Measurements from ENCODE around the gene LYRM9.
A peak's percentile ranks its signal among the peaks of the same experiment; 100 is the strongest.
"Not testable (repeated sequence)": the region's sequence is repeated elsewhere in the genome, so short reads cannot be mapped to it uniquely, and the experiment has no call there.

Gene LYRM9

DNA sequence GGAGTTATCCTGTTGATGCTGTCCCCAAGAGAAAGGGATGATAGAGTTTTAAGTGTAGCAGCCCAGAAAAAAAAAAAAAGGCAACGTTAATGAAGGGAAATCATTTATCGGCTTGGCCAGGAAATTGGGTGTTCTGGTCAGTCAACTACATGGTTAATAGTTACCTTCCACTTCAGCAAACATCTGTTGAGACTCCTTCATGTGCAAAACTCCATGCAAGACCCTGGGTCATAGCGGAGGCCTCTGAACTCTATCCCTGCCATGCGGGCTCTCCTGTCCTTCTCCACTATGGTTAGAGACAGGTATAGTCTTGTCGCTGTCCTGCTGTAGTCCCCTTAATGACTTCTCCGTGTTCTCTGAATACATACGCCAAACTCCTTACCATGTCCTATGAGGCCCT lies 3.5 kb upstream of the LYRM9 start:
- FAIRE-seq (no peak), DNase-seq (ENCODE audit: insufficient read length, low spot score) (no peak)
- TF ChIP-seq POLR2A (IDR thresholded peaks at IDR 0.05; ENCODE audit: low read depth, low read length): no peak

DNA sequence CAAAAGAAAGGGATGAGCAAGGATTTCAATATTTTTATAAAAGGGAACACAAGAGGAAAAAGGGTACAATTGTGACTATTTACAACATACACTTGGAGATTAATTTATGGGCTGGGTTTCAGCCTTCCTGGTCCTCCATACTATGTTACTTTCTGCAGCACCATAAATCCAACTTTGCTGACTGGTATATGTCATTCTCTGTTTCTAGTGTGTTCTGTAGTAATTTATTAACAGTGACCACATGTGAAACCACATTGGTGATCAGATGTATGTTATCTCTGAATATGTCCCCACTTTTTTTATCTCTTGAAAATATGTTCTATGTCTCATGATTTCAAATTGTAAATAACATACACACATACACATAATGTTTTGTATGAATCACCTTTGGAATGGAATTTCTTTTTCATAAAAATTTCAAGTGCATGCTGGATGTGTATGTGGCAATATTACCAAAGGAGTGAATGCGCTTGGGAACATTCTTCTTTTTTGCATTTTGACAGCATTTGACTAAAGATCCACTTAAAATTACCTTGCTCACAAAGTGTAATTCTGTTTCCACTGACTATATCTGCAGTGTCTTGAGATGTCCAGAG lies 2.9 kb upstream of the LYRM9 start:
- FAIRE-seq: no peak

DNA sequence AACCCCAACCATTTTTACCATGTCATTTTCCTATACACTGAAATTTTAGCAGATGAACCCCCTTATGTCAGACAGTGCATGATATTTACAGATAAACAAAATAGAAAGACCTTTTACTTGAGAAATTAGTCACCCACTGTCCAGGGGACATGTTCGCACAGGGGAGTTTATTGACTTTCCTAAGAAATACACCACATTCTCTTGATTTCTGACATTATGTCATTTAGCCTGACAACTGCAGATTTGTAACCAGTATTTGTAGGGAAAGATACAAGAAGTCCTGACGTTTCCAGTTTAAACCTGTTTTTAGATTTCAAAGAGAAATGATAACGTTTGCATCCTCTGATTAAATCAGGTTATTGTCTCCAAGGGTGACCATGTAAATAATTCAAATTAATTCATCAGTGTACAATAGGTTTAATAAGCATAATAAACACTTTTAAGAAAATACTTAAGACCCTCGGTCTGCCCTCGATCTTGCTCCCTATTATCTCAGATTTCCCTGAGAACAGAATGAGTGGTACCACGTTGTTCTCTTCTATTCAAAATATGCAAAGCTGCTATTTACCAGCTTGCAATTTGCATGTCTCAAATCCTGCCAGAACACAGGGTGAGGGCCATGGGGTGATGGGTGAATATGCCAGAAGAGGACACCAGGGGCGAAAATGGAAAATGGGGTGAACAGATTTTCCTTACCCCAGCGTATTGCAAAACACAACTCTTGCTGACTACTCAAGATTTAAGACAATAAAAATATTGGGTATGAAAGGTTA lies 2.1 kb upstream of the LYRM9 start:
- TF ChIP-seq POLR2A (IDR thresholded peaks at IDR 0.05; ENCODE audit: low read depth, low read length): no peak
- no peak for DNase-seq (ENCODE audit: insufficient read length, low spot score)
- no peak for FAIRE-seq

More for the DNA sequence above, 2.9 kb upstream of the LYRM9 start:
- DNase-seq (ENCODE audit: insufficient read length, low spot score): no peak
- no peak for TF ChIP-seq POLR2A (IDR thresholded peaks at IDR 0.05; ENCODE audit: low read depth, low read length)

DNA sequence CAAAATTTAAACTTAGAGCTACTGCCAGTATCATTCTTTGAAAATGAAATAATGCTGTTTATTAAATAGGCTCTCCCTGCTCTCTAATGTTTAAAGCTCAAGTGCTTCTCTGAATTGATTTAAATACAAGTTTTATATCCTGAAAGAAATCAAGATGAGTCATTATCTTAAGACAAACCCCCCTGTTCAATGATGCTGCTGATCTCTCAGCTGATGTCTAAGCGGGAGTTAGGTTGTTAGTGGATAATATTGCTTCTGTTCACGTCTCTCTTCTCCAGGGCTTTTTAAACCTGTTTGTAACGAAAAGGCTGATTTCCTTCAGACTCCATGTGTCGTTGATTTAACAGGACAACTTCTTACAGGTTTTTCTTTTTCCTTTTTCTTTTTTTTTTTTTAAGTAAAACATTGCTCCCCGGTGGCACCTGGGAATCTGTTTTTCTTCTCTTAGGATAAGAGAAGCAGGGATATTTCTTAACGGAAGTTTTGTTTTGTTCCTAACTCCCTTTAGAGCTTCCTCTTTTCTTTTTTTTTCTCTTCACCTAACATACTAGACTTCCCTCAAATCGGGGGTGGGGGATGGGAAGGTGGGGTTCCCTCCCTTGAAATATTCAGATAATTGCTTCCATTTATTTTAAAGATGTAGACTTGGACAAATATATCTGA lies 807 bp upstream of the LYRM9 start:
- FAIRE-seq: no peak
- DNase-seq (ENCODE audit: insufficient read length, low spot score): no peak
- TF ChIP-seq POLR2A (IDR thresholded peaks at IDR 0.05; ENCODE audit: low read depth, low read length): no peak

DNA sequence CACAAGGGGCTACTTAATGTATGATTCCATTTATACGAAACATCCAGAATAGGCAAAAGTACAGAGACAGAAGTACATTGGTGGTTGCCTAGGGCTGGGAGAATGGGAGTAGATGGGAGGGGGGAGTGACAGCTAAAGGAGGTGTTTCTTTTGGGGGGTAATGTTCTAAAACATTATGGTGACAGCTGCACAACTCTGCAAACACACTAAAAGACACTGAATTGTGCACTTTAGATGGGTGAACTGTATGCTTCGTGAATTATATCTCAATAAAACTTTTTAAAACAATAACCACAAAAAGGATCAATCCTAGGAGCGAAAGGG lies 661 bp downstream of the LYRM9 start:
- DNase-seq (ENCODE audit: insufficient read length, low spot score) (no peak), FAIRE-seq (no peak)
- no peak for TF ChIP-seq POLR2A (IDR thresholded peaks at IDR 0.05; ENCODE audit: low read depth, low read length)

DNA sequence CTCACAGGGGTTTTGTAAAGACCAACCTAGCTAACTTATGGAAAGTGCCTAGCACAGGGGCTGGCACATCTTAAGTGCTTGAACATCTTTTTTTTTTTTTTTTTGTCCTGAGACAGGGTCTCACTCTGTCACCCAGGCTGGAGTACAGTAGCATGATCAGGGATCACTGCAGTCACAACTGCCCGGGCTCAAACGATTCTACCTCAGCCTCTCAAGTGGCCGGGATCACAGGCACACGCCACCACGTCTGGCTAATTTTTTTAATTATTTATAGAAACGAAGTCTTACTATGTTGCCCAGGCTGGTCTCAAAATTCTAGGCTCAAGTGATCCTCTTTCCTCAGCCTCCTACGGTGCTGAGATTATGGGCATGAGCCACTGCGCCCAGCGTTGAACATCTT lies 1.3 kb downstream of the LYRM9 start:
- TF ChIP-seq POLR2A (IDR thresholded peaks at IDR 0.05; ENCODE audit: low read depth, low read length): no peak
- no peak for FAIRE-seq
- DNase-seq (ENCODE audit: insufficient read length, low spot score): no peak

DNA sequence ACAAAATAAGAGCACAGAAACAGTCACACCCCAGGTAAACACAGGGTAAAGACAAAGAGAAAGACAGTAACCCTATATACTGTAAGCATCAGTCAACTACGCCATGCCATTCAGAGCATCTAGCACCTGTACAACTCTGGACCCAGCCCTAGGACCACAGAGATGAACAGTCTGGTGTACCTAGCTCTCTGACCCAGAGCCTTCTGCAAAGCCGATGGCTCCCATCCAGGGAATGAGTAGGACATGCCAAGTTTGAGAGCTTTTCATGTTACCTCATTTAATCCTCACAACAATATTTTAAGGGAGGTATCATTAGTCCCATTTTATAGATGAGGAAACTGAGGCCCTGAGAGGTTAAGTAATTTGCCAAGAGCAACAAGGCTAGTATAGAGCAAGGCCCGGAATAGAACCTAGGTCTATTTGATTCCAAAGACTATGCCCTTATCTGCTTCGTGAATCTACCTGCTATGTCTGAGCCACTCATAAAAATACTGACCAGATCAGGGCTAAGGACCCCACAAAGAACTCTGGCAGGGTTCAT lies 3.4 kb downstream of the LYRM9 start:
- TF ChIP-seq POLR2A (IDR thresholded peaks at IDR 0.05; ENCODE audit: low read depth, low read length): no peak
- no peak for FAIRE-seq
- DNase-seq (ENCODE audit: insufficient read length, low spot score): no peak

DNA sequence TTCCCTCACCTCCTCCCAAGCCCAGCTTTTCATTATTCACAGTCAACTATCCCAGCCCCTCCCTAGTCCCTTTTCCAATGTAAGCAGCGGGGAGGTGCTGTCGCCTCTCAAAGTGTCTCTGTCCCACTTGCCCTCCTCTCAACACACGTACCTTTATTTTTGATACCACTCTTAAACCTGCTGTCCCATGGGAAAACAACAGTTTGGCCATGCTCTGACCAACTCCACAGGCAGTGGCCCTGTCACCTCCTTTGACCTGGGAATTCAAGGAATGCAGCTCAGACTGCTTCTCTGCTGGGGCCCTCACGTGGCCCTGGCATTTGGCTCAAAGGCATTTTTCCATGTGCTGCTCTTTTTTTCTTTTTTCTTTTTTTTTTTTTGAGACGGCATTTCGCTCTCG lies 4.2 kb downstream of the LYRM9 start:
- TF ChIP-seq POLR2A (IDR thresholded peaks at IDR 0.05; ENCODE audit: low read depth, low read length): no peak
- peak; percentile 25 for DNase-seq (ENCODE audit: insufficient read length, low spot score)
- no peak for FAIRE-seq

DNA sequence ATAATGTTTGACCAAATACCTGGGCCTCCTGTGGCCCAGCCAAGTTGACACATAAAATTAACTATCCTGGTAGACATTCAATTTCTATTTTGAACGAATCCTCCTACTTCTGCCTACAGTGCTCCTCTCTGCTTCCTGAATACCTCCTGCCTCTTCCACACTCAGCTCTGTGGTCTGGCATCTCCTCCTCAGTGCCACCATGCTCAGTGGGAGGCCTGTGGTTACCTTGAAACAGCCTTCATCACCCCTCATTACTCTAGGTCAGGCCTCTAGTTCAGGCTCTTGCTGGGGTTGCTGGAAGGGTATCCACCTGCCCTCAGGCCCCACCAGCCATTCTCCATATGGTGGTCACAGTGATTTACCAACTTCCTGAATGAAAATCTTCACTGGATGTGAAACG lies 5.1 kb downstream of the LYRM9 start:
- FAIRE-seq: no peak

DNA sequence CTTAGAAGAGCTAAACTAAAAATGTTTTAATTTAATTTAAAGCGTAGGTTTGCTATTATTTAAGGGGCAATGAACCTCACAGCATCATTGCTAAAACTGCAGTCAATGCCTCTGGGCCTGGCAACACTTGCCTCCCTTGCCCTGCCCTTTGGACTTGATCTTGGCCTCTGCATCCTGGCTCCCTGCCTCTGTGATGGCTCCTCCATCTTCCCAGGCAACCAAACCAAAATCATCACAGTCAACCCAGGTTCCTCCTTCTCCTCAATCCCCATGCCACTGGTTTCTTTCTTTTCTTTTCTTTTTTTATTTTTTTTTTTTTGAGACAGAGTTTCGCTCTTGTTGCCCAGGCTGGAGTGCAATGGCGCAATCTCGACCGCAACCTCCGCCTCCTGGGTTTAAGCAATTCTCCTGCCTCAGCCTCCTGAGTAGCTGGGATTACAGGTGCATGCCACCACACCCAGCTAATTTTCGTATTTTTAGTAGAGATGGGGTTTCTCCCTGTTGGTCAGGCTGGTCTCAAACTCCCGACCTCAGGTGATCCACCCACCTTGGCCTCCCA lies 6.7 kb downstream of the LYRM9 start:
- not testable (repeated sequence) for FAIRE-seq; DNase-seq (ENCODE audit: insufficient read length, low spot score)

More for the DNA sequence above, 5.1 kb downstream of the LYRM9 start:
- DNase-seq (ENCODE audit: insufficient read length, low spot score): no peak
- TF ChIP-seq POLR2A (IDR thresholded peaks at IDR 0.05; ENCODE audit: low read depth, low read length): no peak

DNA sequence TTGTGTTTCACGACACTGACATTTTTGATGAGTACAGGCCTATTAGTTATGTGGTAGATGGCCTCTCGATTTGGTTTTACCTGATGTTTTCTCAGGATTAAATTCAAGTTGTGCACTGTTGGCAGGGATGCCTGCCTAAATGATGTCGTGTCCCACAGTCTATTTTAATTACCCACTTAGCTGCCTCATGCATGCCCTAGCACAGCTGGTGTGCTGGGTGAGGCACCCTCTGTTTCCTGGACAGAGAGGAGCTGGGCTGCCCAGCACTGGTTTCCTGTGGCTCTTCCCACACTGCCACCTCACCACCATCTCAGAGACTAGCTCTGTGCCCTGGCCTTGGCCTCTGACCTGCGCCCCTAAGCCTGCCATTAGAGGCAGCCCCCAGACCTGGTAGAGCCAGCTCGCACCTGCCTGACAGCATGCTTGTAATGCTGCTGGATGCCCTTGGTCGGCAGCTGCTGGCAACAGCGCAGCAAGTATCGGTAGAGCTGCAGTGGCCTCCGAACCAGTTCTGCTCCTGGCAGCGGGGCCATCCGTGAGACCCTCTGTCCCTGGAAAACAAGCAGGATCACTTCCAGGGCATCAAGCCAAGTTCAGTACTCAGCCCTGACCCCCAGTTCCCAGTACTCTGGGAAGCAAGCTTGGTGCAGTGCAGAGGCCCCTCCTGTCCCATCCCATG lies 10.9 kb downstream of the LYRM9 start:
- TF ChIP-seq POLR2A (IDR thresholded peaks at IDR 0.05; ENCODE audit: low read depth, low read length): no peak
- FAIRE-seq (no peak), DNase-seq (ENCODE audit: insufficient read length, low spot score) (no peak)

DNA sequence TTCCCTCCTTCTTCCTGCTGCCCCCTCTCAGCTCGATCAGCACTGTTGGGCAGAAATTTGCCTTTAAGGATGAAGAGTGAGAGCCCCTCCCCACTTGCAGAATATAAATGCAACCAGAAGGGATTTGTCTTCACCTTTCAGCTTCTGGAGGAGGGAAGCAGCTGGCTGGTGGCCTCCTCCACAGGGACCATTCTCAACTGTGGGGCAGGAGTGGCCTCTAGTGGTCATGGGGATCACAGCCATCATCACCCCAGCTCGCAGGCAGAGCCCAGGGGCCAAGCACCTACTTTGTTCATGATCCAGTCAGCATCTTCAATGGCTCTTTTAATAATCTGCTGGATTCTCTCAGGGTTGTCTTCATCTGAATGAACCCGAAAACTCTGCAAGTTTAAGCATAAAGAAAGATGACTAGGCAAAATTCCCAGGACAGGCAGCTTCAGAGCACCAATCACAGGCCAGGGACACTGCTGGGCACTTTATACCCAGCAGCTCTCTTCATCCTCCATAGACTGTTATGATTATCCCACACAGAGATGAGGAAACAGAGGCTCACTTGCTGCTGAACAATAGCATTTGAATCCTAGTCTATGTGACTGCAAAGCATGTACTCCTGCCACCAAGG lies 13.1 kb downstream of the LYRM9 start:
- no peak for TF ChIP-seq POLR2A (IDR thresholded peaks at IDR 0.05; ENCODE audit: low read depth, low read length)
- DNase-seq (ENCODE audit: insufficient read length, low spot score) (peak; percentile 51), FAIRE-seq (no peak)

DNA sequence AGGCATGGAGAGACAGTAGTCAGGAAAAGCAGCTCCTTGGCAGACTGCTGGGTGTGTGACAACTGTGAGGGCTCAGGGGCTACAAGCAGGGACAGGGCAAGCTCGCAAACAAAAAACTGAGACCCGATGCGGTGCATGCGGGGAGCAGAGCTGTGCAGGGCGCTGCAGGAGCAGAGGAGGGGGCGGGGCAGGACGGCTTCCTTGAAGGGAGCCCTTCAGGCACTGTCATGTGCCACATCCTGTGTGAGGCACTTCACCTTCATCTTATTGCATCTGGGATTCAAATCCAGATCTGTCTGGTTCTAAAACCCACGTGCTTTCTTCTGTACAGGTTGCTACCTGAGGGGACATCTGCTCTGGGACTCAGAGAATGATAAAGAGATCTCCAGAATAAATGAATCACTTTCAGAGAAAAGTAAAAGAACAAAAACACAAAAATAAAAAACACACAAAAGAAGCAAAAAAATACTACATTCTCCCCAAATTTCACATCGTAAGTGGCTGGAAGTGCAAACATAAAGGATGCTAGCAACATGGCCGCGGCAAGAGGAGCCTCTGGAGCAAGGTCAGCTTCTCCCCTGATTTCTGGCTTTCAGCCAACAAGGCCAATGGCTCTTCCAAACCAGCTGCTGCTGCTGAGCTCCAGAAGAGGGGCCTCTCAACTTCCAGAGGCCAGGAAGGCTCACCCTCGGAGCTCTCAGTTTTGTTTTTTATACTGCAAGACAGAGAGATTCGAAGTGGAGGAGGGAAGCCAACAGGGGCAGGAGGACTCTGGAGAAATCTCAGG lies 14.2 kb downstream of the LYRM9 start:
- no peak for FAIRE-seq
- no peak for DNase-seq (ENCODE audit: insufficient read length, low spot score)
- no peak for TF ChIP-seq POLR2A (IDR thresholded peaks at IDR 0.05; ENCODE audit: low read depth, low read length)

All from H54 (cell line).